Mesenchymal stem cell (in vitro differentiated cells and primary cell): ENCODE results near the gene PTPRCAP.
A peak's percentile ranks its signal among the peaks of the same experiment; 100 is the strongest.

Source experiments
- DNase-seq: peaks from one replicate; pipeline ENCODE4 v3.0.0-alpha.2; 2013
- H2AFZ ChIP-seq: one replicate; pipeline ENCODE4 v1.6.1; 2013; ENCODE audit warnings: low read depth, mild to moderate bottlenecking, control low read depth, inconsistent platforms, low read length, moderate library complexity
- H2AK5ac ChIP-seq: 2 replicates; pipeline ENCODE4 v1.6.1; 2013; ENCODE audit warnings: low read length, moderate library complexity, mild to moderate bottlenecking, inconsistent platforms; ENCODE audit not compliant: severe bottlenecking
- H2BK120ac ChIP-seq: one replicate; pipeline ENCODE4 v1.6.1; 2013; ENCODE audit warnings: low read depth, mild to moderate bottlenecking, inconsistent platforms, low read length, moderate library complexity
- H2BK12ac ChIP-seq, 2 experiments: one replicate each; pipeline ENCODE4 v1.6.1; 2013; ENCODE audit warnings: inconsistent platforms in 2 of 2, low read length in 2 of 2, mild to moderate bottlenecking in 2 of 2, moderate library complexity in 2 of 2, control low read depth in 1 of 2
- H2BK15ac ChIP-seq: one replicate; pipeline ENCODE4 v1.6.1; 2013; ENCODE audit warnings: mild to moderate bottlenecking, low read depth, inconsistent platforms; ENCODE audit not compliant: poor library complexity, severe bottlenecking
- H2BK5ac ChIP-seq: 2 replicates; pipeline ENCODE4 v1.6.1; 2013; ENCODE audit warnings: low read depth, mild to moderate bottlenecking, low read length, control low read depth, inconsistent platforms; ENCODE audit not compliant: poor library complexity, severe bottlenecking
- H3K14ac ChIP-seq, 2 experiments: one replicate each; pipeline ENCODE4 v1.6.1; 2013; ENCODE audit warnings: inconsistent platforms in 2 of 2, low read length in 2 of 2, control low read depth in 1 of 2, mild to moderate bottlenecking in 1 of 2, moderate library complexity in 1 of 2
- H3K18ac ChIP-seq, 2 experiments: one replicate each; pipeline ENCODE4 v1.6.1; 2013; ENCODE audit warnings: inconsistent platforms in 2 of 2, low read length in 2 of 2, control low read depth in 1 of 2, low read depth in 1 of 2, mild to moderate bottlenecking in 1 of 2
- H3K23ac ChIP-seq, 2 experiments: one replicate each; pipeline ENCODE4 v1.6.1; 2013; ENCODE audit warnings: inconsistent platforms in 2 of 2, low read length in 2 of 2, mild to moderate bottlenecking in 2 of 2, moderate library complexity in 2 of 2, control low read depth in 1 of 2
- H3K27ac ChIP-seq: 2 replicates; pipeline ENCODE4 v1.5.1; 2013; ENCODE audit warnings: mild to moderate bottlenecking, moderate library complexity, low read length, control low read depth, inconsistent platforms; ENCODE audit not compliant: poor library complexity, severe bottlenecking
- H3K27me3 ChIP-seq, 2 experiments: 2 replicates each; pipeline versions ENCODE4 v1.6.1 to v1.7.0; 2013; ENCODE audit warnings: low read length in 2 of 2, mild to moderate bottlenecking in 2 of 2, moderate library complexity in 2 of 2, control low read depth in 1 of 2, inconsistent platforms in 1 of 2; ENCODE audit not compliant: control insufficient read depth in 1 of 2, insufficient read depth in 1 of 2
- H3K36me3 ChIP-seq, 2 experiments: 2 replicates each; pipeline versions ENCODE4 v1.6.1 to v1.7.0; 2013; ENCODE audit warnings: low read length in 2 of 2, control low read depth in 1 of 2, inconsistent platforms in 1 of 2, low read depth in 1 of 2, mild to moderate bottlenecking in 1 of 2; ENCODE audit not compliant: insufficient read depth in 2 of 2, control insufficient read depth in 1 of 2
- H3K4ac ChIP-seq, 2 experiments: one replicate each; pipeline ENCODE4 v1.6.1; 2013; ENCODE audit warnings: inconsistent platforms in 2 of 2, low read length in 2 of 2, mild to moderate bottlenecking in 2 of 2, moderate library complexity in 2 of 2, control low read depth in 1 of 2, low read depth in 1 of 2
- H3K4me1 ChIP-seq: 2 replicates; pipeline ENCODE4 v1.6.1; 2013; ENCODE audit warnings: low read depth, low read length, control low read depth; ENCODE audit not compliant: control insufficient read depth, insufficient read depth
- H3K4me2 ChIP-seq: 2 replicates; pipeline ENCODE4 v1.6.1; 2013; ENCODE audit warnings: low read length, mild to moderate bottlenecking, inconsistent platforms; ENCODE audit not compliant: poor library complexity, severe bottlenecking
- H3K4me3 ChIP-seq, 2 experiments: 2 replicates each; pipeline versions ENCODE4 v1.5.1 to v1.7.0; 2013; ENCODE audit warnings: low read length in 2 of 2, mild to moderate bottlenecking in 2 of 2, control low read depth in 1 of 2, low read depth in 1 of 2; ENCODE audit not compliant: insufficient read depth in 1 of 2
- H3K79me1 ChIP-seq: replicated peaks from 2 replicates; pipeline ENCODE4 v1.6.1; 2013; ENCODE audit warnings: mild to moderate bottlenecking, control low read depth, low read length, inconsistent platforms; ENCODE audit not compliant: poor library complexity, severe bottlenecking
- H3K9ac ChIP-seq: 2 replicates; pipeline ENCODE4 v1.7.0; 2013; ENCODE audit warnings: mild to moderate bottlenecking, low read length, moderate library complexity
- H3K9me3 ChIP-seq: 2 replicates; pipeline ENCODE4 v1.7.0; 2013; ENCODE audit warnings: mild to moderate bottlenecking, low read length; ENCODE audit not compliant: control insufficient read depth
- H4K8ac ChIP-seq: one replicate; pipeline ENCODE4 v1.6.1; 2013; ENCODE audit warnings: inconsistent platforms, mild to moderate bottlenecking, low read length, moderate library complexity
- H4K91ac ChIP-seq: one replicate; pipeline ENCODE4 v1.6.1; 2013; ENCODE audit warnings: mild to moderate bottlenecking, low read length, inconsistent platforms
- WGBS: methylation state at CpG from one replicate; pipeline ENCODE4 v1.1.7; 2013; ENCODE audit warnings: mixed read lengths; 5-methylcytosine and 5-hydroxymethylcytosine counted together

Gene PTPRCAP

GRCh38 chr11:67483831-67484665 lies 46.6 kb upstream of the PTPRCAP start:
- Histone ChIP-seq H3K36me3 (peaks cover 15 to 22% of the 10 kb centered on the region in 2 experiments), H3K4me2 (peak overlapping the region; percentile 66), H3K4me3 (peak overlapping the region in 1 of 2 experiments; percentile 82), H4K91ac (no peak overlapping the region), H3K4ac (no peak overlapping the region), H3K23ac (peak overlapping the region in 1 of 2 experiments; percentile 23), H2BK12ac (no peak overlapping the region), H3K27ac (no peak overlapping the region), H2BK120ac (no peak overlapping the region), H3K9me3 (no peaks in the 10 kb centered on the region), H3K14ac (no peak overlapping the region), H3K27me3 (no peaks in the 10 kb centered on the region), H3K79me1 (peaks cover 23% of the 10 kb centered on the region), H2AFZ (no peak overlapping the region), H3K18ac (no peak overlapping the region), H2BK15ac (no peak overlapping the region), H3K4me1 (peaks cover 19% of the 10 kb centered on the region), H4K8ac (no peak overlapping the region), H2AK5ac (no peak overlapping the region), H2BK5ac (no peak overlapping the region), H3K9ac (no peak overlapping the region)
- 93% methylated on average over 16 of the region's 16 CpGs for WGBS
- DNase-seq = no peak

- H3K36me3 ChIP-seq = peaks cover 13 to 15% of the 10 kb centered on the region in 2 experiments
- H3K27me3 ChIP-seq = no peaks in the 10 kb centered on the region
- H2BK5ac ChIP-seq = peak within 1 kb of the TSS; percentile 22
- peak within 1 kb of the TSS in 1 of 2 experiments; percentile 23 for H3K23ac ChIP-seq
- H2BK120ac ChIP-seq = no peak within 1 kb of the TSS
- H3K9ac ChIP-seq = peak within 1 kb of the TSS; percentile 89
- H3K79me1 ChIP-seq = peaks cover 22% of the 10 kb centered on the region
- H3K4me2 ChIP-seq = peak within 1 kb of the TSS; percentile 85
- H3K4me1 ChIP-seq = peaks cover 19% of the 10 kb centered on the region
- peak within 1 kb of the TSS; percentile 92 for H4K8ac ChIP-seq
- 18% methylated on average over 55 of the region's 60 CpGs for WGBS
- peak within 1 kb of the TSS; percentile 79 for H3K27ac ChIP-seq
- H3K14ac ChIP-seq = peak within 1 kb of the TSS in 1 of 2 experiments; percentile 98
- H3K9me3 ChIP-seq = no peaks in the 10 kb centered on the region
- peak within 1 kb of the TSS; percentile 84 for H4K91ac ChIP-seq
- no peak within 1 kb of the TSS for H2BK15ac ChIP-seq
- H3K4ac ChIP-seq = peak within 1 kb of the TSS; percentile 19 to 97
- peak within 1 kb of the TSS in 1 of 2 experiments; percentile 83 for H2BK12ac ChIP-seq
- H3K4me3 ChIP-seq = peak within 1 kb of the TSS; percentile 71 to 82
- H3K18ac ChIP-seq = peak within 1 kb of the TSS; percentile 68 to 97
- DNase-seq = peak; percentile 98
- peak within 1 kb of the TSS; percentile 58 for H2AK5ac ChIP-seq
- H2AFZ ChIP-seq = peak within 1 kb of the TSS; percentile 86
Observed at GRCh38 chr11:67482827-67483798, 45.6 kb upstream of the PTPRCAP start, which contains the start of gene AIP. Gene AIP, plus strand, starts transcription at chr11:67483026. Its CDS starts 133 bp downstream, at chr11:67483159.

- Histone ChIP-seq H3K27ac (no peak overlapping the region), H2BK15ac (no peak overlapping the region), H3K18ac (peak overlapping the region in 1 of 2 experiments; percentile 24), H2AK5ac (no peak overlapping the region), H3K4me3 (peak overlapping the region; percentile 57 to 82), H2BK120ac (no peak overlapping the region), H2BK5ac (no peak overlapping the region), H4K8ac (peak overlapping the region; percentile 92), H3K9ac (peak overlapping the region; percentile 89), H3K4ac (peak overlapping the region in 1 of 2 experiments; percentile 91), H3K27me3 (no peaks in the 10 kb centered on the region), H3K36me3 (peaks cover 5 to 12% of the 10 kb centered on the region in 2 experiments), H3K14ac (no peak overlapping the region), H3K79me1 (peaks cover 19% of the 10 kb centered on the region), H2BK12ac (no peak overlapping the region), H4K91ac (no peak overlapping the region), H3K4me1 (peaks cover 19% of the 10 kb centered on the region), H3K23ac (no peak overlapping the region), H3K9me3 (no peaks in the 10 kb centered on the region), H2AFZ (no peak overlapping the region), H3K4me2 (peak overlapping the region; percentile 85)
- 95% methylated on average over 18 of the region's 19 CpGs for WGBS
- no peak for DNase-seq
Observed at GRCh38 chr11:67482275-67482826, 44.9 kb upstream of the PTPRCAP start.
